Medulla oblongata (tissue), 1 donor: ENCODE data around the gene FAM114A2.

ENCODE experiments used
- DNase-seq: peaks from one replicate; pipeline ENCODE4 v3.0.0-alpha.2; 2015; ENCODE audit errors: extremely low spot score

Gene FAM114A2

GRCh38 chr5:153985498-153985897, 53.2 kb downstream of the FAM114A2 start:
- no peak for DNase-seq

GRCh38 chr5:153983885-153984284, 54.8 kb downstream of the FAM114A2 start:
- no peak for DNase-seq

GRCh38 chr5:153981905-153982605, 56.7 kb downstream of the FAM114A2 start:
- DNase-seq: no peak

GRCh38 chr5:153979028-153979783, 59.5 kb downstream of the FAM114A2 start:
- DNase-seq: no peak

- DNase-seq: no peak
Observed at GRCh38 chr5:153974813-153975163, 63.9 kb downstream of the FAM114A2 start.

GRCh38 chr5:153974131-153974812, 64.4 kb downstream of the FAM114A2 start:
- peak; percentile 70 for DNase-seq

GRCh38 chr5:153972240-153972639, 66.5 kb downstream of the FAM114A2 start:
- DNase-seq: no peak

GRCh38 chr5:153970496-153970895, 68.2 kb downstream of the FAM114A2 start:
- no peak for DNase-seq

GRCh38 chr5:153969563-153969895, 69.2 kb downstream of the FAM114A2 start:
- no peak for DNase-seq

GRCh38 chr5:153968761-153969562, 69.7 kb downstream of the FAM114A2 start:
- DNase-seq: no peak

GRCh38 chr5:153964880-153965645, 73.6 kb downstream of the FAM114A2 start:
- DNase-seq: peak; percentile 89

- DNase-seq: no peak
Observed at GRCh38 chr5:153964191-153964879, 74.4 kb downstream of the FAM114A2 start.

- DNase-seq: no peak
Observed at GRCh38 chr5:153960269-153961215, 78.2 kb downstream of the FAM114A2 start.

- DNase-seq: no peak
Observed at GRCh38 chr5:153959134-153959957, 79.4 kb downstream of the FAM114A2 start.

- DNase-seq: no peak
Observed at GRCh38 chr5:153957205-153957604, 81.5 kb downstream of the FAM114A2 start.

- DNase-seq: no peak
Observed at GRCh38 chr5:153953411-153953810, 85.3 kb downstream of the FAM114A2 start.

GRCh38 chr5:153952893-153953292, 85.8 kb downstream of the FAM114A2 start:
- DNase-seq: no peak

GRCh38 chr5:153952057-153952456, 86.7 kb downstream of the FAM114A2 start:
- no peak for DNase-seq

GRCh38 chr5:153941265-153941664, 97.4 kb downstream of the FAM114A2 start:
- DNase-seq: no peak
